ENCODE measurements around the gene MEIS1.
"Not testable (repeated sequence)": the region's sequence is repeated elsewhere in the genome, so short reads cannot be mapped to it uniquely, and the experiment has no call there.

The MEIS1 gene

DNA sequence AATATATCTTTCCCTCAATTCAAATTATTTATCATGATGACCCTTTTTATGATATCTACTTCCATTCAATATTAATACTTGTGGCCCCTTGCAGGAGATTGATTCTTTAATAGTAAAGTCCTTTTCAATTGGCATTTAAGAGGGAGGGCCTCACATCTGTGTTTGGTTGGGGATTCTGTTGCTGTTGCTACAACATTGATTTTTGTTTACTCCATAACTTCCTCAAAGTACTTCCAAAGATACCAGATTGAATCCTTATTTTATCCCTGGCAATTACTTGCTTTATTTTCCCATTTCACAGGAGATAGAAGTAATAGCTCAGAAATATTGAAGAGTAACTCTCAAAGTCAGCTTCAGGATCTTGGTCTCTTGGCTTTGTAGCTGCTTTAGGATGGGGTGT lies 32.8 kb downstream of the MEIS1 start:
- DNase-seq (ENCODE audit: low read depth), result no peak

DNA sequence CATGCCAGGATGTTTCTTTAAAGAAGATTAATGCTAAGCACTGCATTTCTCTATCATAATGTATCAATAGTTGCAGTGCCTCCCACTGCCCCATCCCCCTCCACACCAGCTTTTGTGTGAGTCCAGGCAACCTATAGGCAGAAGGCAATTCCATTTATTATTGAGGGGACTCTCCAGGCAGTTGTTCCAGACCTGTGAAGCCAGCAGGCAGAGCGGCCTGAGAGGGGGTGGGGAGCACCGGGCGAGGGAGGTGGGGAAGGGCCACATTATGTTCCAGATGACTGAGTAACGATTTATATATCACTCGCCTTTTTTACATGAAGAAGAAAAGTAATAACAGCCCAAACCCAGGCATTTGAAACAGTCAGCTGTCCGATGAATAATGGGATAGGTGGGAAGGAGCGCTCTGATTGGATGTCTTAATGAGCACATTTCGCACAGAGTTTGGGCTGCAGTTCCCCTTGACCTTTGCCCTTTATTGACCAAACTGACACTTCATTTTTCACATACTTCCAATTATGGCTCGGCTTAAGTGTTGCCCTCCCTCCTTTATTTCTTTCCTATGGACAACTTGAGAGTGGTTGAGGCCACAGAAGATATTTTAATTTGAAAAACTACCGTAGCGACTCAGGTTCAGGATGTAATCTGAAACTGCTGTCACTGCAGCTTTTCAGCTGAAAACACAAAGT lies 34.4 kb downstream of the MEIS1 start:
- no peak for DNase-seq (ENCODE audit: low read depth)

DNA sequence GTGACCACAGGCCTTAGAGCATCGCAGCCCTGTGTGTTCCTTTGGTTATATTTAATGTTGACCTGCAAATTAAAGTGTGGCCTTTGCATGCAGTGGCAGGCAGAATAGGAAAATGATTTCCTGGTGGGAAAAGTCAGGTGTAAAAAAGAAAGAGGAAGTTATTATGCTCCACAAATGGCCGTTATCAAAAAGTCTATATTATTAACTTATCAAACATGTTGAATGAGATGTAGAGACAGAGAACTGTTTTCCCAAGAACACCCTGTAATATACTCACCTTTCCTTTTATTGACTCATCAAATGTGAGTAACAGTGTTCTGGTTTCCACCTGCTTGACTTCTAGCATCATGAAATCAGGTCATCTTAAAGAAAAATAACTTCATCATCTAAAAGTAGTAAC lies 35.3 kb downstream of the MEIS1 start:
- DNase-seq (ENCODE audit: low read depth), result no peak

DNA sequence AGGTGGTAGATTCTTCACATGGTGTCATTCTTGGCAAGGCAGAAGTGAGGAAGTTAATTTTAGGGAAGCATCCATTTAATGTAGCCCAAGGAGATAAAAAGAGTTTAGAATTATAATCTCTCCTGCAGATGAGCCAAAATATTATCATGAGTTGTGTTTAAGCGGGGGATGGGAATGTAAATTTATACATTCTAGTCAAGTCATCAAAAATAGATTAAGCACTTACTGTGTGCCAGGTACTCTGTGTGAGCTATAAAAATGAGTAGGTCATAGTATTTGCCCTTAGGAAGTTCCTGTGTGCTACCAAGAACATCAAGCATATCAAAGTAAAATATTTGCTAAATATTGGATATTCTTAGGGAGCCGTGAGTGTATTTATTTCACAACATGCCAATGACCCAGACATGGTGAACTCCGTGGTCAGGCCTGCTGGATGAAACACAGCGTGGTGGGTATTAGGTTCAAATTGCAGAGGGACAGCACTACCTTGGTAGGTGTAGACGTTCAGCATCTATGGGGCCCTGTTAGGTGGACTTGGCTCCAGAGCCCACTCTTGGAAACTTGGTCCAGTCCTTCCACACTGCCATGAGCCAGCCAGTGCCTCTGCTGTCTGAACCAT lies 37.4 kb downstream of the MEIS1 start:
- DNase-seq (ENCODE audit: low read depth), result no peak

DNA sequence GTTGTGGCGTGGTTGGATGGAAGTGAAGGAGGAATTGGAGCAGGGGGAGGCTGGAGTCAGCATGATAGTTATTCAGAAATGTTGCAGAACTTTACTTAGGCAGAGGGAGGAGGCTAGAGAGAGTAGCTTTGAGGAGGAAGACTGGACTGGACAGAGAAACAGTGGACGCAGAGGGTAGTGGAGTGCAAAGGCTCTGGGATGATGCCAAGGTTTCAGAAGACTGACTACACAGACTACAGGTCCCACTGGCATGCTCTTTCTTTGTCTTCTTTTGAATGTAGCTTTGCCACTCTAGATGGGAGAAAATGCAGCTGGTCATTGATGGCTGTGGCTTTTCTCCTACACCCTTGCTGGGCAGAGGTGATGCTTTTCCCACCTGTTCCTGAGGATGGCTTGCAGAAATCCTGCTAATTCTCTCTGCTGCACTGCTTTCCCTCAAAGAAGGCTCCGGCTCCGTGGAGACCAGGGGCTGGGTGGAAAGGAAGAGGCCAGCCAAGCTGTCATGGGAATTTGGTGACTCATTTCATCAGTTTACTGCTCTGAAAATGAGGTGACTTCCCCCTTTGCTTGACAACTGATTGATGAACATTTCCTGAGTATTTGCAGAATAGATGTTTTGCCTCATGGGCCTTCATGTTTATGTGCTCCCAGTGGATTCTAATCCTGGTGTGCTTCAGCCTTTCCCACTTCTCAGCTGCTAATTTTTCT lies 42.4 kb downstream of the MEIS1 start:
- DNase-seq (ENCODE audit: low read depth), result no peak

DNA sequence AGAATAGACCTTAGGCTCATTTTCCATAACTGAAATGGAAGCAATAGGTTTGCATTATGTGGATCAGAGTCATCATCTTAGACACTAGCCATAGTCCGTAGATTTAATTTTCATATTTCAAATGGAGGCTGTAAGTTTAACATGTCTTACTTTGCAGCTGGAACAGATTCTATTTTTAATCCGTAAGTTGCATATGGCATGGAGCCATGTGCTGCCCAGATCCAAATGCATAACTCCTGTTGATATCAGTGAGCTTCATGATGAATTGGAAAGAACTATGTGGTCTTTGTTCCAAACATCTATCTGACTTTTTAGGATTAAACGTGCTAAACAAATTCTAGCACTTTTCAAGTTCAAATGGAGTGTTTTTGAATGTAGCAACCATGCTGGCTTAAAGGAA lies 43.4 kb downstream of the MEIS1 start:
- no peak for DNase-seq (ENCODE audit: low read depth)

DNA sequence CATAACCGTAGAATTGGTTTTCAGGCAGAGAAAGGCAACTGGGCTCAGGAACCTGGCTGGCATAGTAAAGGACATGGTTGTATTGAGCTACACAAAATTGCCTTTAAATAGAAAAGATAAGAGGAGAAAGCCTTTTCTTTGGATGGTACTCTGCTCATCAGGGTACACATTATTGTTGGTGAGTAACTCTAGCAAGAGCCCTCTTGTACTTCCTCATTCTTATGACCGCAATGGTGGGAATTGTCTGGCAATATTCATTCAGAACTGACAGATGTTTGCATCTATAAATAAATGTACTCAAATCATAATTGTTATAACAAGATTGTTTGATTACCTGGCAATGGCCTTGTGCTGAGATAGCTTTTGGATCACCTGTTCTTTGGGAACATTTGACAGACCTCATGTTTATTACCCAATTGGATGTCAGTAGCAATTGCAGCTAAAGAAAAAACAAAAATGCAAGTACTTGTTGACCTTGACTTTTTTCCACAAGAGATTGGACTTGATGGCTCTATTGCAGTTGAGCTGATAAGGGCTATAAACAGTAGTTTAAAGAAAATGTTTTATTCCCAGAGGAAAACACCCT lies 43.9 kb downstream of the MEIS1 start:
- no peak for DNase-seq (ENCODE audit: low read depth)

DNA sequence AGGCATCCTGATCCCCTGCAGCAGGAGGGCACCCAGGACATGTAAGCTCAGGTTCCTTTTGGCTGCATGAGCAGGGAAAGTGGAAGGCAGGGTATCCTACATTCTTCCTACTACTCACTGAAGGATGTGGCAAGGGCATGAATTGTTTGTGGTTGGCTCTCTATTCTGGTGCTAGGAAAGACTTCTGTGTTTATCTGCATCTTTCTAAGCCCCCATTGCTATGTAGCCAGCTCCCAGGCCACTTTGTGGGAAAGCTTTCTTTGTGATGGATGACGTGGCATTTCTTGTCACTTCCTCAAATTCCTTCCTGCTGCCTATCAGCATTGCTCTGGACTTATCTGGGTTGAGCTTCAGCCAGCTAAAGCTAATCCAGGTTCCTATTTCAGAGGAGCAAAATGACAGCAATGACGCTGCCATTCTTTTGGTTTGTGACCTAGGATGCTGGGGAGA lies 46.2 kb downstream of the MEIS1 start:
- DNase-seq (ENCODE audit: low read depth), result no peak

DNA sequence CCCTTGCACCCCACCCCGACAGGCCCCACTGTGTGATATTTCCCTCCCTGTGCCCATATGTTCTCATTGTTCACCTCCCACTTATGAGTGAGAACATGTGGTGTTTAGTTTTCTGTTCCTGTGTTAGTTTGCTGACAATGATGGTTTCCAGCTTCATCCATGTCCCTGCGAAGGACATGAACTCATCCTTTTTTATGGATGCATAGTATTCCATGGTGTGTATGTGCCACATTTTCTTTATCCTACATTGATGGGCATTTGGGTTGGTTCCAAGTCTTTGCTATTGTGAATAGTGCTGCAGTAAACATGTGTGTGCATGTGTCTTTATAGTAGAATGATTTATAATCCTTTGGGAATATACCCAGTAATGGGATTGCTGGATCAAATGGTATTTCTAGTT lies 50.3 kb downstream of the MEIS1 start:
- DNase-seq (ENCODE audit: low read depth), result not testable (repeated sequence)

DNA sequence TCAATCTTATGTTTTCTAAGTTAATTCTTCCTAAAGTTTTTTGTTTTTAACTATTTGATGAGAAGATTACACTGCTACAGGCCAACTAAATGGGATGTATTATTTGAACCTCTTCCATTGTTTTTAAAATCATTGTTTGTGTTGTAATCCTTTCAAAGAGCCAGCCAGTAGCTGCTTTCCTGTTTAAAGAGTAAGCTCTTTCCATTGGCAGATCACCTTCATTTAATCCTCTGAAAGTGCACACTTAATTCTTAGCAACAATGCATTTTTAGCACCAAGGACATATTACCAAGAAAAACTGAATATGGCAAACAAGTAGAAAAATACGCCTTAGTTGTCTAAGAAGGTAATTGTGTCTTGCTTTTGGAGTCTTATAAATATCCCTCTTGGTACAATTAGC lies 54.0 kb downstream of the MEIS1 start:
- no peak for DNase-seq (ENCODE audit: low read depth)

DNA sequence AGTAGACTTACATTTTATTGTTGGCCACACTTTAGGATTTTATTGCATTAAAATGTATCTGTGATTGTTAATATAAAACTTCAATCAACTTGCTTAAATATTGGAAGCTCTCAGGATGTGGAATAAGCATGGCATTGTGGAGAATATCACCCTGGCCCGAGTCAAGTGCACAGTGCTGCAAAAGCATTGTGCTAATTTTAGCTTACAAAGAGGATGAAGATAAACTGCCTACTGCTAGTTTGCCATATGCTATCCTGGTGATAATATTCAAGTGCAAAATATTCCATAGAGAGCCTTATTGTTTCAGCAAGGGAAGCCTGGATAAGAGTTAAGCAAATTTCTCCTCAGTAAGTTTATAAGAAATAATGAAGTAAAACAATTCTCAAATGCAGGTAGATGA lies 54.5 kb downstream of the MEIS1 start:
- no peak for DNase-seq (ENCODE audit: low read depth)

DNA sequence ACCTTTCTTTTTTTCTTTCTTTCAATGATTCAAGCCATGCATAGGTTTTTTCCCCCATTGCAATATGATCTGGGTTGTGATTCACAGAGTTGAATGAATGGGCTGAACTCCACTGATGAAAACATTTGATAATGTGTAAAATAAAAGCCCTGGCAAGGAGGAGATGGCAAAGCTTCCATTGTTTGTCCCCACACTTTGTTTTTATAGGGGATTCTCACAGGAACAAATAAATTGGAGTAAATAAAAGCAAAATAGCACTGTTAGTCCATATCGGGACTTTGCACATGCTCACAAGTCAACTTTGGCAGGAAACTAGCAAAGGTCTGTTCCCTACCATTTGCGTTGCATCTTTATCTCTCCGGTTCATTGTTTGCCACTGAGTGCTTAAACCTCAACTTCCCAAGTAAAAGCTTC lies 55.7 kb downstream of the MEIS1 start:
- DNase-seq (ENCODE audit: low read depth), result no peak

DNA sequence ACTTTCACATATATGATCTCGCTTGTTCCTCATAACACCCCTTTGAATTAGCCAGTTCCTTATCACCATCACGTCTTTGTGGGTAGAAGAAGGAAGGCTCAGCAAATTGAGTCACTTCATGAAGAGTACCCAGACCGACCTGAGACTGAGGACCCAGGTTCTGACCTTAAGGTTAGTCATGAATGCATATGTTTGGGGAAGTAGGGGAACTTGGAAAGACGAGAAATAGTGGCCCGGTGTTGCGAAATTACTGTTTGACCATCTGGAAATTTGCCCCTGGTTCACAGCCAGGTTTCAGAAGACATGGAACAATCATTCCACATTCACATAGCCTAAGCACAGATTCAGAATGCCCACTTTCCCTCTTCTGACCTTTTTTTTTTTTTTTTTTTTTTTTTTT lies 59.8 kb downstream of the MEIS1 start:
- DNase-seq (ENCODE audit: low read depth), result no peak

DNA sequence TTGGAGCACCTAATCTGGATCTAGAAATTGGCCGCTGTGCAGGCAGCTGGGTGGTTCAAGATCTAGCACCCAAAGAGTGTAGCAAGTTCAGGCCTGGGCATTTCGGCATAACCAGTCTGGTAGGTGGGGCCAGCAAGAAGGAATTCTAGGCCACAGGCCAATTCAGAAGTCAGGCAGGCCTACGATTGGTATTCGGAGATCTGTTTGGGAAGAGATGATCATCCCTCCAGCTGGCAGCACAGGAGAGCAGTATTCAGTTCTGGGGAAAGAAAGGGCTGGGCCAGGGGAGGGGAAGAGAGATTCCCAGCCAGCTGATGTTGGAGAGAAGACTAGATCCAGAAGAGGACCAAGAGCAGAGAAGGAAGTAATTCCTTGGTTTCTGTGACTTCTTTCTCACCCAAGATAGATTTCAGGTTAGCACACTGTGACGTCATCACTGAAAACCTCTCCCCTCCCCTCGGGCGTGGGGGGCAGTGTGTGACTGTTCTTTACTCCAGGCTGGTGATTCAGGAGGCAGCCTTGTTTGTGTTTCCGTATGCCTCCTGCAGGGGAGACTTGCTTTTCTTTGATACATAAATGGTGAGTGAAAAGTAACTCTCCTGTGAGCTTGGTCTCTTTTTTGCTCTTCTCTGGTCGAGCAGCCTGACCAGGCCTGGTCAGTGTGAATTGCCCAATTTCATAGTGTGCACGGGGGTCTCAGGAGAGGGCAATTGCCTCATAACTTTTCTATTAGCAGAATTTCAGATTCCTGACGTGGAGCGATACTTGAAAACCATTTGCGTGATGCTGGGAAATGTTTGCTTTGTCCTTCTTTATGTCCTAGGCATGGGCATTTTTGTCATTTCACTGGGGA lies 61.1 kb downstream of the MEIS1 start:
- no peak for DNase-seq (ENCODE audit: low read depth)

DNA sequence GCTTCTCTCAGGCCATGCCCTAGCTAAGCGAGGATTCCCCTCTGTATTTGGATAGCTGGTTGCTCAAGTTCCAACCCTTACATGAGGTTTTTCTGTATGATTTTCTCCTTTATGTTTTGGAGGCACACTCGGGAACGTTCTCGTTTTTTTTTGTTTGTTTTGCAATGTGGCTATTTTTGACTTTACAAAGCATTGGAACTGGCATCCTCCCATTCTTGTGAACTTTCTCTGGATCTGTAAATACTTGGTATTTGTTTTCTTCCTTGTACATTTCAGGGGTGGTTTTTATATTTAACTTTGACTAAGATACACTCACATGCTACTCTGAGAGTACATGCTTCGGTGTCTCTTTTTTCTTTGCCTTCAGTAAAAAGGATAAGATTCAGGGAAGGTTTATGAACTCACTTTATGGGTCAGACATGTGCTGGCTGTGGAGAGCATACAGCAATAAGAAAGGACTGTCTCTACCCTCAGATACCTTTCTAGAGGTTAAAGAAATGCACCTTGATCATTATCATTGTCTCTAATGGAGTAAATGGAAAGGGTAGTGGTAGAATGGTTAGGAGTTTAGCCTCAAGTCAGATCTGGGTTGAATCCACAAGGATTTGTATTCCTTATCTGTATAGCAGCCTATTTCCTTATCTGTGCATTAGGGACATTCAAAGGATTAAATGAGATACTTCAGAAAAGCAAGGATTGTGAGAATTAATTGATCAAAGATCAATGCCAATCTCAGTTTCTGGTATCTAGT lies 61.9 kb downstream of the MEIS1 start:
- DNase-seq (ENCODE audit: low read depth), result no peak

DNA sequence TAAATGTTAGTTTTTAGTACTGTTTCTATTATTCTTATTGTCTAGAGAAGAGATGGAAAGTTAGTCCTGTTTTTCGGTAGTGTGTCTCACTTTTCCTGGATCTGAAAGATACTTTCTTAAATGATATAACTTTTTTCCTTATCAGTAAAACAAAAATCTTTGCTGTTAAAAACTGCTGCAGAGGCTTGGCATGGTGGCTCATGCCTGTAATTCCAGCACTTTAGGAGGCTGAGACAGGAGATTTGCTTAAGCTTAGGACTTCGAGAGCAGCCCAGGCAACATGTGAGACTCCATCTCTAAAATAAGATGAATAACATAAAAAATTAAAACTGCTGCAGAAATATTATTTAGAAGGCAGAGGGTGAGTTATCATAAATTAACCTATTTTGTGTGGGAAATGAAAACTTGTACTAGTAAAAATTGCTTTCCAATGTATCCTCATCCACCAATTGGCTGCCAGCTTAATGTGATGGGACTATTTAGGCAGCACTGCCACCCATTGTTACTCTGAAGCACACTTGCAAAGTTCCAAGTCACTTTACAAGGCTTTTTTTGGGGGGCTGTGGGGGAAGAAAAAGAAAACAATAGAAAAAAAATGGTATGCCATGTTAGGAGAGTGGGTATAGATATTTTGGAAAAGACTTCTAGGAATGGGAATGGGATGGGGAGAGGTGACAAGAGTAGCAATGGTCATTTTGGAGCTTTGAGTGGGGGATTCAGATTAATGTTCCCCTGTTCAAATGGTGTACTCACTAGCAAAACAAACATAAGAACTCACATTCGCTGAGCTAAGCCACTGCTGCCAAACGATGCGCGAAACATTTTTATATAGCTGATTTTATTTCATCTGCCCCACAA lies 62.7 kb downstream of the MEIS1 start:
- no peak for DNase-seq (ENCODE audit: low read depth)

DNA sequence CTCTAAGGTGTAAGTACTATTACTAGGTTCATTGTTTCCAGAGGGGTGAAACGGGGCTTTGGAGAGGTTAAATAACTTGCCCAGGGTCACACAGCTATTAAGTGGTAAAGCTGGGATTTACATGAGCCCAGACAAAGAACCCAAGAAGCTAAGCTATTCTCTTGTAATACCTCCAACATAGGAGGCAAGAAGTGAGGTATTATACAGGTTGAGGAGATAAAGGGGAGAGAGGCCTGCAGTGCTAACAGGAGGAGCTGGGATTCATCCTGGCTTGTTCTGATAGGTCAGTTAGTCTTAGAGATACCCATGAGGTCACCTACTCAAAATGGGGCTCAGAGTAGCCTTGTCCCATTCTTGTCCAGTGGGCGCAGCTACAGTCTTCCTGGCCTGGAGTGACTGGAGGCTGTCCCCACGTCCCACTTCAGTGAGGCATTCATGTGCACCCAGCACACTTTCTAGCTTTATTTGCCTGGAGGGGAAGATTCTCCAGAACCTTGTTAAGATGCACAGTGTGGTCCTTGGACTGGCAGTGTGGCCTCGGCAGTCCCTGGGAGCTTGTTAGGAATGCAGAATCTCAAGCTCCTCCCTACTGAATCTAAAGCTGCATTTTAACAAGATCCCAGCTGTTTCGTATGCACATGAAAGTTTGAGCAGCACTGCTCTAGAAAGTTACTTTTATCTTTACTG lies 63.5 kb downstream of the MEIS1 start:
- DNase-seq (ENCODE audit: low read depth), result no peak

DNA sequence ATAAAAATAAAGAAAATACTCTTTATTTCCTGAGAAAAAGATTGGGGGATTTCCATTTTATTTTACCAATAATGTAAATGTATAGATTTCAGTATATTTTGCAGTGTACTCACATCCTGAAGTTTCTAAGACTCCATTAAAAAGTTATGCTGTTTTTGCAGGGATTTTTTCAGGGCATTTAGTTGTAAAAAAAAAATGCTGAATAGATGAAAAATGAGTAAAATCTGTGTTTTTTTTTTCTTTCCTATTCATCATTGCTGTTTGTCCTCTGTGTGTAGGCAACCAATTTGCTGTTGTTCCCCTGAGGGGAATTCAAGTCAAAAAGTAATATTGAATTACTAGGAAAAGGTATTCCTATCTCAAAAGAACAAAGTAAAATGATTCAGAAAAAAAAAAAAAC lies 66.3 kb downstream of the MEIS1 start:
- DNase-seq (ENCODE audit: low read depth), result no peak

DNA sequence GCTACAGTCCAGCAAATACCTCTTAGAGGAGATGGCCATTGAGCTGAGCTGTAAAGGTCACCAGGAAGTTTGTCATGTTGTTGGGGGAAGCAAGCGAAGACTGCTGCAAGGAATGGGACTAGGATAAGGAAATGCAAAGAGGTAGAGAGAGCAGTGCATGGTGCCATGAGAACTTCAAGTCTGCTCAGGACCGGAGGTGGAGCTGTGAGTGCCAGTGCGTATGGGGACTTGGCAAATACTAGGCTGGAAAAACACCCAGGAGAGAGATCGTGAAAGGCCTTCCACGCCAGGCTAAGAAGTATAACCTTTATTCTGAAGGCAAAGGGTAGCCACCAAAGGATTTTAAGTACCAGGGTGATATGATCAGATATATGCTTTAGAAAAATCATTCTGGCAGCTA lies 71.3 kb downstream of the MEIS1 start:
- no peak for DNase-seq (ENCODE audit: low read depth)

DNA sequence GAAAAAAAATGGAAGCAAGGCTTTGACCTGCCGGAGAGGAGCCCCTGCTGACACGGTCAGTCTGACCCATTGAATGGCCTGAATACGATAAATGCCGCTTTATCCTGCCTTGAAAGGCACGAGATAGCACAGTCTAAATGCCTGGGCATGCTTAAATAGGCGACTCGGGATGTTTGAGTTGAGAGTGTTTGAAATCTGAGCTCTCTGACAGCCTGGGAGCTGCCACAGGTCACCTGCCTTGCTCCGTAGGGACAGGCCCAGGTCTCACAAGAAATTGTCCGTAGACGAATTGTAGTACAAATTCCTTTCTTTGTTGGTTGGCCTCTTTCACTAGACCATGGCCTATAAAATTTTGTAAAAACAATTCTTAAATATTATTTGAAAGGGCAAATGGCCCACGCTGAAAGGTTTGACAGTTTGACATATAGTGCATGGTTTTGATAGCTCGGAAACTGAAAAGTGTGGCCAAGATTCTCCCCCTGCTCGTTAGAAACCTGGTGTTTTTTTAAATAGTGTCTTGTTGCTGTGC lies 72.8 kb downstream of the MEIS1 start:
- no peak for DNase-seq (ENCODE audit: low read depth)
